ENCODE measurements around the gene BEX2.
"Not testable (repeated sequence)": the region's sequence is repeated elsewhere in the genome, so short reads cannot be mapped to it uniquely, and the experiment has no call there.

The BEX2 gene

GRCh38 chrX:103310555-103311398, at the start of gene BEX2:
BEX2 (minus strand) TSS chrX:103310990; CDS start chrX:103309976, 1,014 bp downstream.
- no peak for DNase-seq (ENCODE audit: low spot score)

- no peak for DNase-seq (ENCODE audit: low spot score)
Observed at GRCh38 chrX:103360092-103360491, 49.3 kb upstream of the BEX2 start.

- DNase-seq (ENCODE audit: low spot score) = not testable (repeated sequence)
Observed at GRCh38 chrX:103359605-103360004, 48.8 kb upstream of the BEX2 start.

- no peak for DNase-seq (ENCODE audit: low spot score)
Observed at GRCh38 chrX:103357871-103358270, 47.1 kb upstream of the BEX2 start.

- no peak for DNase-seq (ENCODE audit: low spot score)
Observed at GRCh38 chrX:103356858-103357257, 46.1 kb upstream of the BEX2 start.

GRCh38 chrX:103356130-103356798, 45.5 kb upstream of the BEX2 start, which contains the start of gene TCEAL9:
TCEAL9 (plus strand) TSS chrX:103356506; CDS start chrX:103357685, 1,179 bp downstream.
- no peak for DNase-seq (ENCODE audit: low spot score)

GRCh38 chrX:103347682-103348397, 37.0 kb upstream of the BEX2 start:
- DNase-seq (ENCODE audit: low spot score) = no peak

- peak; percentile 44 for DNase-seq (ENCODE audit: low spot score)
Observed at GRCh38 chrX:103344606-103345005, 33.8 kb upstream of the BEX2 start.

- peak; percentile 23 for DNase-seq (ENCODE audit: low spot score)
Observed at GRCh38 chrX:103343105-103343504, 32.3 kb upstream of the BEX2 start.

GRCh38 chrX:103338663-103339062, 27.9 kb upstream of the BEX2 start:
- no peak for DNase-seq (ENCODE audit: low spot score)

- no peak for DNase-seq (ENCODE audit: low spot score)
Observed at GRCh38 chrX:103330681-103331288, 20.0 kb upstream of the BEX2 start.

GRCh38 chrX:103329991-103330390, 19.2 kb upstream of the BEX2 start, which contains the start of gene TCEAL7:
TCEAL7 (plus strand) TSS chrX:103330239; CDS start chrX:103331404, 1,165 bp downstream.
- no peak for DNase-seq (ENCODE audit: low spot score)

- no peak for DNase-seq (ENCODE audit: low spot score)
Observed at GRCh38 chrX:103311399-103311780, 600 bp upstream of the BEX2 start.

- no peak for DNase-seq (ENCODE audit: low spot score)
Observed at GRCh38 chrX:103309860-103310554, 783 bp downstream of the BEX2 start.

- DNase-seq (ENCODE audit: low spot score) = not testable (repeated sequence)
Observed at GRCh38 chrX:103305666-103306065, 5.1 kb downstream of the BEX2 start.

GRCh38 chrX:103304705-103305104, 6.1 kb downstream of the BEX2 start:
- no peak for DNase-seq (ENCODE audit: low spot score)

GRCh38 chrX:103293118-103293517, 17.7 kb downstream of the BEX2 start:
- no peak for DNase-seq (ENCODE audit: low spot score)

GRCh38 chrX:103279624-103280023, 31.2 kb downstream of the BEX2 start:
- DNase-seq (ENCODE audit: low spot score) = no peak

- DNase-seq (ENCODE audit: low spot score) = no peak
Observed at GRCh38 chrX:103276581-103277002, 34.2 kb downstream of the BEX2 start, which contains the start of gene TCEAL5. TCEAL5 (minus strand) TSS chrX:103276750; CDS start chrX:103274563, 2,187 bp downstream.

GRCh38 chrX:103275947-103276567, 34.7 kb downstream of the BEX2 start:
- DNase-seq (ENCODE audit: low spot score) = no peak

- no peak for DNase-seq (ENCODE audit: low spot score)
Observed at GRCh38 chrX:103274284-103274683, 36.5 kb downstream of the BEX2 start.

Measured in kidney capillary endothelial cell (primary cell).